ENCODE measurements around the gene HAGH.

The HAGH gene

GRCh38 chr16:1761751-1762150, 64.9 kb downstream of the HAGH start:
- Mint-ChIP-seq H3K4me1 (ENCODE audit: low read depth) (peaks cover 1% of the 10 kb centered on the region), H3K27me3 (no peaks in the 10 kb centered on the region), H3K4me3 (no peak overlapping the region), H3K36me3 (ENCODE audit: low read depth) (peaks cover 4% of the 10 kb centered on the region), H3K9me3 (no peaks in the 10 kb centered on the region), H3K27ac (no peak overlapping the region)

DNA sequence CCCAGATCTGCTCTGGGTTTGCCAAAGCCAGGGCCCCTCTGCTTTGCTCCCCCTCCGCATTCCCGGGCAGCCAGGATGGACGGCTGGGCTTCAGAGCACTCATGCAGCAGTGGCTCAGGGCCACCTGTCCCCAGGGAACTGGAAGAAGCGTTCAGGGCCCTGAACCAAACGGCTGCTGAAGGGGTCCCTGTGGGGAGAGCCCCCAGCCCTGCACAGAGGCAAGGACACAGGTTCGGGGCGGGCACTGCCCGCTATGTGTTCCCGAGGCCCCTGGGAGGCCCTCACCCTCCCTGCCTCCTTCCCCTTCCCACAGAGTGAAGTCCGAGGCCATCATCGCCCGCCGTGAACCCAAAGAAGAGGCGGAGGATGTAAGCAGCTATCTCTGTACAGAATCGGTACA, 65.7 kb downstream of the HAGH start:
- Mint-ChIP-seq H3K36me3 (ENCODE audit: low read depth) (peaks cover 4% of the 10 kb centered on the region), H3K27ac (no peak overlapping the region)

GRCh38 chr16:1759511-1759910, 67.1 kb downstream of the HAGH start:
- Mint-ChIP-seq H3K27ac (no peak overlapping the region), H3K27me3 (no peaks in the 10 kb centered on the region), H3K4me1 (ENCODE audit: low read depth) (peaks cover 3% of the 10 kb centered on the region), H3K9me3 (no peaks in the 10 kb centered on the region), H3K4me3 (no peak overlapping the region), H3K36me3 (ENCODE audit: low read depth) (peaks cover 12% of the 10 kb centered on the region)

More for the DNA sequence above, 65.7 kb downstream of the HAGH start:
- H3K4me1 Mint-ChIP-seq (ENCODE audit: low read depth), result peaks cover 3% of the 10 kb centered on the region
- no peaks in the 10 kb centered on the region for H3K27me3 Mint-ChIP-seq
- H3K4me3 Mint-ChIP-seq, result no peak overlapping the region
- H3K9me3 Mint-ChIP-seq, result no peaks in the 10 kb centered on the region

- peaks cover 3% of the 10 kb centered on the region for H3K4me1 Mint-ChIP-seq (ENCODE audit: low read depth)
- H3K4me3 Mint-ChIP-seq, result no peak overlapping the region
- H3K27ac Mint-ChIP-seq, result no peak overlapping the region
- no peaks in the 10 kb centered on the region for H3K27me3 Mint-ChIP-seq
- peaks cover 12% of the 10 kb centered on the region for H3K36me3 Mint-ChIP-seq (ENCODE audit: low read depth)
- H3K9me3 Mint-ChIP-seq, result no peaks in the 10 kb centered on the region
These were observed 67.7 kb downstream of the HAGH start for GRCh38 chr16:1758923-1759322.

DNA sequence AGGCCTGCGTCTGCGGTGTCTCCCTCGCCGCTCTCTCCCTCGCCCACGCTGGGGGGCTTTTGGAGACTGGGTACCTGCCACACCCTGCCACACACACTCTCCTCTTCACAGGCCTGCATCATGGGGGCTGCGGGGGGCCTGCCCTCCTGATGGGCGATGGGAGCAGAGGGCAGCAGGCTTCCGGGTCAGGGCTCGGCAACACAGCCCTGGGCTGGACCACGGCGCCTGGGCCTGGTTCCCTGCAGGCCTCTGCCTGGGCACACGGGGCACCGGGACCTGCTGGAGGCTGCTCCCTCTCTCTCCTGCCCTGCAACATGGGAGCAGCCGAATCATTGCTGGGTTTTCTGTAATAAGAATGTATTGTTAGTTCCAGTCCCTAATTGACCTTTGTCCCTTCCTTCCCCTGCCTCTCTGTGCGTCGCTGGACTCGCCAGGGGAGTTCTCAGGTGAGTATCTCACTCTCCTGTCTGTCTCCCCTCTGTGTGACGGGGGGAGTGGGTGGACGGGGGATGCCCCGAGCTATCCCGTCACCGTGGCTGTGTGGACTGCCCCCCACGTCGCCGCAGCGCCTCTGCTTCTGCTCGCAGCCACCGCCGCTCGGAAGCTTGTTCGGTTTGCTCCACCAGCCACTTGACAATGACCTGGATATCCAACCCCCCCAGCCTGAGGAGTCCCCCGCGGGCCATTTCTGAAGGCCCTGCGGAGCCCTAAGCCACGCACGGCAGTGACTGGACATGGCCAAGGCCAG, 68.7 kb downstream of the HAGH start:
- H3K9me3 Mint-ChIP-seq, result no peaks in the 10 kb centered on the region
- no peak overlapping the region for H3K4me3 Mint-ChIP-seq
- H3K27ac Mint-ChIP-seq, result no peak overlapping the region
- H3K27me3 Mint-ChIP-seq, result no peaks in the 10 kb centered on the region
- H3K4me1 Mint-ChIP-seq (ENCODE audit: low read depth), result peaks cover 3% of the 10 kb centered on the region
- peaks cover 14% of the 10 kb centered on the region for H3K36me3 Mint-ChIP-seq (ENCODE audit: low read depth)
